ENCODE measurements around the gene SUSD4.

SUSD4 gene

GRCh38 chr1:223326776-223327175 is 37.2 kb downstream of the SUSD4 start:
- no peak for DNase-seq

GRCh38 chr1:223323491-223324484 is 40.2 kb downstream of the SUSD4 start:
- no peak for DNase-seq

GRCh38 chr1:223322868-223323267 is 41.1 kb downstream of the SUSD4 start:
- no peak for DNase-seq

- no peak for DNase-seq
Observed at GRCh38 chr1:223320959-223321358, 43.0 kb downstream of the SUSD4 start.

- DNase-seq, result no peak
Observed at GRCh38 chr1:223319905-223320580, 43.9 kb downstream of the SUSD4 start.

GRCh38 chr1:223319398-223319797 is 44.6 kb downstream of the SUSD4 start:
- no peak for DNase-seq

- no peak for DNase-seq
Observed at GRCh38 chr1:223316082-223316481, 47.9 kb downstream of the SUSD4 start.

- no peak for DNase-seq
Observed at GRCh38 chr1:223315665-223316064, 48.3 kb downstream of the SUSD4 start.

- DNase-seq, result no peak
Observed at GRCh38 chr1:223313415-223313754, 50.6 kb downstream of the SUSD4 start.

GRCh38 chr1:223312705-223313414 is 51.1 kb downstream of the SUSD4 start:
- no peak for DNase-seq

GRCh38 chr1:223312273-223312672 is 51.7 kb downstream of the SUSD4 start:
- DNase-seq, result no peak

- DNase-seq, result no peak
Observed at GRCh38 chr1:223311826-223312225, 52.1 kb downstream of the SUSD4 start.

GRCh38 chr1:223308136-223308535 is 55.8 kb downstream of the SUSD4 start:
- no peak for DNase-seq

- no peak for DNase-seq
Observed at GRCh38 chr1:223307544-223307943, 56.4 kb downstream of the SUSD4 start.

GRCh38 chr1:223304931-223305330 is 59.0 kb downstream of the SUSD4 start:
- no peak for DNase-seq

GRCh38 chr1:223301371-223301770 is 62.6 kb downstream of the SUSD4 start:
- DNase-seq, result no peak

- no peak for DNase-seq
Observed at GRCh38 chr1:223299553-223299952, 64.4 kb downstream of the SUSD4 start.

GRCh38 chr1:223298701-223299100 is 65.3 kb downstream of the SUSD4 start:
- no peak for DNase-seq

GRCh38 chr1:223297800-223298199 is 66.2 kb downstream of the SUSD4 start:
- DNase-seq, result no peak

- DNase-seq, result no peak
Observed at GRCh38 chr1:223291796-223292195, 72.2 kb downstream of the SUSD4 start.

- no peak for DNase-seq
Observed at GRCh38 chr1:223290397-223290796, 73.6 kb downstream of the SUSD4 start.

- no peak for DNase-seq
Observed at GRCh38 chr1:223289621-223290020, 74.4 kb downstream of the SUSD4 start.

GRCh38 chr1:223288826-223289225 is 75.2 kb downstream of the SUSD4 start:
- no peak for DNase-seq

- DNase-seq, result no peak
Observed at GRCh38 chr1:223285452-223285851, 78.5 kb downstream of the SUSD4 start.

Data from activated CD4-positive, alpha-beta T cell treated with anti-CD3 and anti-CD28 coated beads, Interleukin-2, amount 50 U/mL, for 1 hour (primary cell).